IgD-negative memory B cell (primary cell): Measurements from ENCODE around the gene TLE4. TPM values are rescaled to one million over a fixed set of nuclear protein-coding genes. Genes with fewer than 3 reads are reported as not detected.
A peak's percentile ranks its signal among the peaks of the same experiment; 100 is the strongest.

Source experiments
- H3K27ac Mint-ChIP-seq, 3 donors: one replicate each; pipeline ENCODE4 v1.8.0; 2020 to 2022; ENCODE audit warnings: mild to moderate bottlenecking in 3 of 3, mixed read lengths in 3 of 3, moderate library complexity in 1 of 3
- H3K27me3 Mint-ChIP-seq: one replicate; pipeline ENCODE4 v1.8.0; 2021; ENCODE audit warnings: mixed read lengths
- H3K36me3 Mint-ChIP-seq: one replicate; pipeline ENCODE4 v1.8.0; 2020; ENCODE audit warnings: mild to moderate bottlenecking, mixed read lengths
- H3K4me1 Mint-ChIP-seq, 3 donors: one replicate each; pipeline ENCODE4 v1.8.0; 2020 to 2022; ENCODE audit warnings: mixed read lengths in 3 of 3, mild to moderate bottlenecking in 1 of 3
- H3K4me3 Mint-ChIP-seq, 4 donors: one replicate each; pipeline ENCODE4 v1.8.0; 2020 to 2022; ENCODE audit warnings: mild to moderate bottlenecking in 4 of 4, mixed read lengths in 4 of 4, moderate library complexity in 3 of 4
- H3K9me3 Mint-ChIP-seq, 3 donors: one replicate each; pipeline ENCODE4 v1.8.0; 2020 to 2021; ENCODE audit warnings: mixed read lengths in 3 of 3, mild to moderate bottlenecking in 1 of 3
- polyA plus RNA-seq: library from polyadenylated mRNA; unstranded; fragments of 300-500 nt; fragmentation: Illumina TruSeq; gene quantifications from one replicate; pipeline ENCODE4 v1.2.3, GENCODE V29; 2021

The TLE4 gene
- polyA plus RNA-seq, 1 donor from 2014 or later: 20.4 TPM

- Mint-ChIP-seq H3K27me3 (no peaks in the 10 kb centered on the region), H3K4me3 (no peak overlapping the region), H3K9me3 (no peaks in the 10 kb centered on the region), H3K27ac (no peak overlapping the region), H3K4me1 (peaks cover 13 to 25% (median 21%) of the 10 kb centered on the region in 3 donors), H3K36me3 (peaks cover 3% of the 10 kb centered on the region)
Observed at GRCh38 chr9:79686381-79687130, 114.8 kb downstream of the TLE4 start.

GRCh38 chr9:79687131-79687447 is 115.3 kb downstream of the TLE4 start:
- Mint-ChIP-seq H3K27me3 (no peaks in the 10 kb centered on the region), H3K27ac (no peak overlapping the region), H3K36me3 (peaks cover 3% of the 10 kb centered on the region), H3K4me1 (peaks cover 12 to 28% (median 23%) of the 10 kb centered on the region in 3 donors), H3K4me3 (no peak overlapping the region), H3K9me3 (no peaks in the 10 kb centered on the region)

DNA sequence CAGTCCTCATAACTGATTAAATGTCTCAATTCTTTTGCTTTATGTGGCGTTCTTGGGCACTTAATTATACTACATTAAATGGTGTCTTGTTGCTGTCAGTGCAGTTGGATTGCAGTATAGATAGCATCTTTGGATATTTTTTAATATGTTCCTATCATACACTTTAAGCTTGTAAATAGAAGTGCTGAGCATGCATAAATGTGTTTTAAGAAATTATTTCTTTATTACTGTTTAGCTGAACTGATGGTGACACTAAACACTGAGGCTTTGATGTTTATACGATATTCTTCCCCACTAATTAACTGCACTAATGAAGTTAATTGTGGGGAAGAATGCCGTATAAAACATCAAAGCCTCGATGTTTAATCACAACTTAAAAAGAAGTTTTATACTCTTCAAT is 116.6 kb downstream of the TLE4 start:
- Mint-ChIP-seq H3K27me3 (no peaks in the 10 kb centered on the region), H3K27ac (no peak overlapping the region), H3K4me1 (peaks cover 12 to 28% (median 24%) of the 10 kb centered on the region in 3 donors)

DNA sequence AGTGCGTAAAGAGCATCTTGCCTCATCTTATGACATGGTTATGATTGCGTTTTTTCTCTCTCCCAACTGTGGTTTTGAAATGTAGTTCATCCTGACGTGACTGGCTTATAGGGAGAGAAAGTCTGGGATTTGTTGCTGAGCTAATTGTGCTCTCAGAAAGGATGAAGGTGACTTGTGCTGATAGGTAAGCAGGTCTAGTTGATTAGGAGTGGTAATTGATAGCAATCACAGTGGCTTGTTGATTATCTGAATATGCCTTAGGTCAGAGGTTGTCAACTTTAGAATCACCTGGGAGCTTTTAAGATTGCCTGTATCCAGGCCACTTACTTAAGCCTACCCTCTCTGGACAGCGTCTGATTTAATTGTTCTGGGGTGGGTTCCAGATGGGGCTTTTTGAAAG is 117.8 kb downstream of the TLE4 start:
- Mint-ChIP-seq H3K27ac (no peak overlapping the region), H3K36me3 (peaks cover 7% of the 10 kb centered on the region), H3K4me1 (peaks cover 22 to 32% (median 29%) of the 10 kb centered on the region in 3 donors), H3K9me3 (no peaks in the 10 kb centered on the region), H3K27me3 (no peaks in the 10 kb centered on the region), H3K4me3 (no peak overlapping the region)

More for the DNA sequence above, 116.6 kb downstream of the TLE4 start:
- Mint-ChIP-seq H3K9me3 (no peaks in the 10 kb centered on the region), H3K4me3 (no peak overlapping the region), H3K36me3 (peaks cover 3% of the 10 kb centered on the region)

DNA sequence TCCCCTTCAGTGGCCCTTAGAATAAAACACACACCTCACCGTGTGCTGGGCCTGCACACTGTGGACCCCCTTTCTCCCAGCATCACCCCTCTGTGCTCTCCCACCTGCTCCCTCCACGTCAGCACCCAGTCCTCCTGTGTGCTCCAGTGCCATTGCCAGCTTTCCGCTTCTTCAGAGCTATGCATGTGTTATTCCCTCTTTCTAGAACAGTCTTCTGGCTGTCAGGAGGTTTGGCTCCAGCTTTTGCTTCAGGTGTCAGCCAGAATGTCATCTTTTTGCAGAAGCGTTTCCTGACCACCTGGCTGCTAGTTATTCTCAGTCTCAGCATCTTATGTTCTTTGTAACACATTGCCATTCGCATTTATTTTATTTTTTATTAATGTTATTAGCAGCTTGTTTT is 119.7 kb downstream of the TLE4 start:
- peaks cover 9% of the 10 kb centered on the region for H3K36me3 Mint-ChIP-seq
- H3K4me1 Mint-ChIP-seq: peaks cover 27 to 33% (median 30%) of the 10 kb centered on the region in 3 donors
- peak overlapping the region in 1 of 3 donors; percentile 71 for H3K27ac Mint-ChIP-seq
- H3K9me3 Mint-ChIP-seq: no peaks in the 10 kb centered on the region
- H3K27me3 Mint-ChIP-seq: no peaks in the 10 kb centered on the region
- no peak overlapping the region for H3K4me3 Mint-ChIP-seq

GRCh38 chr9:79692857-79693571 is 121.2 kb downstream of the TLE4 start:
- H3K9me3 Mint-ChIP-seq: no peaks in the 10 kb centered on the region
- no peaks in the 10 kb centered on the region for H3K27me3 Mint-ChIP-seq
- H3K4me3 Mint-ChIP-seq: no peak overlapping the region
- H3K36me3 Mint-ChIP-seq: peaks cover 9% of the 10 kb centered on the region
- peaks cover 19 to 26% (median 21%) of the 10 kb centered on the region in 3 donors for H3K4me1 Mint-ChIP-seq
- no peak overlapping the region for H3K27ac Mint-ChIP-seq

- H3K4me3 Mint-ChIP-seq: no peak overlapping the region
- H3K27ac Mint-ChIP-seq: no peak overlapping the region
- H3K36me3 Mint-ChIP-seq: peaks cover 9% of the 10 kb centered on the region
- no peaks in the 10 kb centered on the region for H3K27me3 Mint-ChIP-seq
- no peaks in the 10 kb centered on the region for H3K9me3 Mint-ChIP-seq
- peaks cover 19 to 27% (median 19%) of the 10 kb centered on the region in 3 donors for H3K4me1 Mint-ChIP-seq
Observed at GRCh38 chr9:79693750-79694149, 122.0 kb downstream of the TLE4 start.

DNA sequence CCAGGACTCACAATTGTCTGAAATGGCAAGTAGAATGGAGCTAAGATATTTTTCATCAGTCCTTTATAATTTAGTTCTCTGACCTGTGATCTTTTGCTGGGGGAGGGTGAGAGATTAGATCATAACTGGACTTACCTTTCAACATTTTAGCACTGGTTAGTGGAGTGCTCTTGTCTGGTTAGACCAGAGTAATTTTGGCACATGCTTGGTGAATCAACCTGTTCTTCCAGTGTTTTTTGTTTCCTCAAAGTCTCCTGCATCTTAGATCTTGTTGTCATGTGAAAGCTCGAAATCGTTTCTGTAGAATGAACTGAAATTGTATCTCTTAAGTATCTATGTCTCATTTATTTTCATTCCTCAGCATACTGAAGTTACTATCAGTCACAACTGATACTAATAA is 122.4 kb downstream of the TLE4 start:
- peak overlapping the region in 1 of 3 donors; percentile 64 for H3K27ac Mint-ChIP-seq

GRCh38 chr9:79694676-79695400 is 123.1 kb downstream of the TLE4 start:
- H3K27me3 Mint-ChIP-seq: no peaks in the 10 kb centered on the region
- H3K36me3 Mint-ChIP-seq: peaks cover 6% of the 10 kb centered on the region
- H3K4me3 Mint-ChIP-seq: peak overlapping the region in 1 of 4 donors; percentile 65
- no peaks in the 10 kb centered on the region for H3K9me3 Mint-ChIP-seq
- peaks cover 22 to 35% (median 24%) of the 10 kb centered on the region in 3 donors for H3K4me1 Mint-ChIP-seq
- H3K27ac Mint-ChIP-seq: no peak overlapping the region

More for the DNA sequence above, 122.4 kb downstream of the TLE4 start:
- Mint-ChIP-seq H3K4me1 (peaks cover 19 to 29% (median 19%) of the 10 kb centered on the region in 3 donors), H3K36me3 (peaks cover 9% of the 10 kb centered on the region), H3K4me3 (no peak overlapping the region), H3K27me3 (no peaks in the 10 kb centered on the region), H3K9me3 (no peaks in the 10 kb centered on the region)

- Mint-ChIP-seq H3K4me3 (no peak overlapping the region), H3K4me1 (peaks cover 24 to 31% (median 26%) of the 10 kb centered on the region in 3 donors), H3K27me3 (no peaks in the 10 kb centered on the region), H3K9me3 (no peaks in the 10 kb centered on the region), H3K36me3 (peaks cover 6% of the 10 kb centered on the region), H3K27ac (no peak overlapping the region)
Observed at GRCh38 chr9:79695531-79696175, 123.9 kb downstream of the TLE4 start.

DNA sequence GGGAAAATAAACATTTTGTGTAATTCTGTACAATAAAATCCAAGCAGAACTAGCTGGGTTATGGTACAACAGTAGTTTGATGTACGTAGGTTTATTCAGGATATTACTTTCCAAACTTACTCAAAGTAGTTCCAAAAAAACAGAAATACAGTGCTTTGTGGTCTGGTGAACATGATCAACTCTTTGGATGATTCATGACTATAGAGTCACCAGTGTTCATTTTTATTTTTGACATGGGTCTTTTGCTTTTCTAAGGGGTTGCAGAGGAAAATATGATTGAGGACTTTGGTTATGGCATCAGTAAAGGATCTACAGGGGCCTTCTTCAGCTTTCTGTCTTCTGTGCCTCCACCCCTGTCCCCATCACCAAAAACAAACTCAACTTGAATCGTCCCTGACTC is 127.2 kb downstream of the TLE4 start:
- Mint-ChIP-seq H3K4me3 (no peak overlapping the region), H3K27me3 (no peaks in the 10 kb centered on the region), H3K9me3 (no peaks in the 10 kb centered on the region), H3K27ac (no peak overlapping the region), H3K36me3 (peaks cover 6% of the 10 kb centered on the region), H3K4me1 (peaks cover 21 to 35% (median 30%) of the 10 kb centered on the region in 3 donors)

- H3K36me3 Mint-ChIP-seq: peaks cover 3% of the 10 kb centered on the region
- peaks cover 17 to 31% (median 25%) of the 10 kb centered on the region in 3 donors for H3K4me1 Mint-ChIP-seq
- H3K27me3 Mint-ChIP-seq: no peaks in the 10 kb centered on the region
- H3K4me3 Mint-ChIP-seq: no peak overlapping the region
- peak overlapping the region in 1 of 3 donors; percentile 60 for H3K27ac Mint-ChIP-seq
- no peaks in the 10 kb centered on the region for H3K9me3 Mint-ChIP-seq
Observed at GRCh38 chr9:79699479-79699878, 127.7 kb downstream of the TLE4 start.

GRCh38 chr9:79700607-79701360 is 129.0 kb downstream of the TLE4 start:
- Mint-ChIP-seq H3K36me3 (peaks cover 4% of the 10 kb centered on the region), H3K4me3 (peak overlapping the region in 1 of 4 donors; percentile 36), H3K9me3 (no peaks in the 10 kb centered on the region), H3K27me3 (no peaks in the 10 kb centered on the region), H3K4me1 (peaks cover 17 to 26% (median 20%) of the 10 kb centered on the region in 3 donors), H3K27ac (peak overlapping the region in 1 of 3 donors; percentile 73)

DNA sequence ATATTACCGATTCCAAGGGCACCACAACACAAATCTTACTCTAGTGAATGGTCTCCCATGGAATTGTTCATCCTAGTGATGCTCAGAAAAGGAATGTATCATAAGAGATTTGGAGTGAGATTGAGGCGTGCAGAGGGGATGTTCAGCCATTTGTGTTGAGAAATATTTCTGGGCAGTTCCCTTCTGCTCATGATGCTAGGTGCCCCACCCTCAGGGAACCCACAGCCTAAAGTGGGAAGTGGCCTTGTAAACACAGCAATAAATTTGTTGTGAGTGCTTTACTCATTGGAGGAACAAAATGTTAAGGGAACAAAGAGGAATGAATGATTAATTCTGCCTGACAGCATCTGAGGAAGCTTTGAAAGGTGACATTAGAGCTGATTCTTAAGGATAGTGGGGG is 129.9 kb downstream of the TLE4 start:
- Mint-ChIP-seq H3K27me3 (no peaks in the 10 kb centered on the region), H3K36me3 (peaks cover 4% of the 10 kb centered on the region), H3K9me3 (no peaks in the 10 kb centered on the region), H3K4me3 (no peak overlapping the region), H3K27ac (peak overlapping the region in 2 of 3 donors; percentile 6 to 37), H3K4me1 (peaks cover 17 to 24% (median 19%) of the 10 kb centered on the region in 3 donors)
